Measurements from ENCODE around the gene TRIM33.
"Not testable (repeated sequence)": the region's sequence is repeated elsewhere in the genome, so short reads cannot be mapped to it uniquely, and the experiment has no call there.

Gene TRIM33

DNA sequence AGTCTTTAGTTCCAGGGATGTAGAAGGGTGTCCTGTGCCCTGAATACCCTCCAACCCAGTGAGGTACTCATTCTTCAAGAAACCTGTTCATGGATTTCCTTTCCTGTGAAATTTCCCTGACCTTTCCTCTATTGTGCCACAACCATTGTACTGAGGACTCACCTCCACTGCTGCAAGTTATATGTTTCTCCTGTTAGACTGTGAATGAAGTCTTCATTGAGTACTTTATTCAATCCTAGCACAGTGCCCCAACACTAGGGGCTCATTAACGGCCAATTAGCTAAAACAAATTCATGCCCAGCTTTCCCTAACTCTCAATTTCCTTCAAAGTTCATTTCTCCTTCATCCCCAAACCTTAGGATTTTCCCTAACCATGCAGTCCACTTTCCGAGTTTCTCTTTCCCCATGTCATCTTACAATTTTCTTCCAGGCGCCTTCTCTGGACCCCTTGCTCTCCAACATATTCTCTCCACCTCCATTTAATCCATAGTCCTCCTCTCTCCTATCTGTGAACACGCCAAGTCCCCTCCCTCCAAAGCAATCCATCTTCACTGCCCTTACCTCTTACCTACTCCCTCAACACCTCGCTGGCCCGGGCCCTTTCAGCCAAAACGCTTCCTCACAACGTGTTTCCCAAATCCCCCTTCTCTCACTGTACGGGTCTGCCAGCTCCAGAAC lies 1.3 kb downstream of the TRIM33 start:
- DNase-seq: no peak

DNA sequence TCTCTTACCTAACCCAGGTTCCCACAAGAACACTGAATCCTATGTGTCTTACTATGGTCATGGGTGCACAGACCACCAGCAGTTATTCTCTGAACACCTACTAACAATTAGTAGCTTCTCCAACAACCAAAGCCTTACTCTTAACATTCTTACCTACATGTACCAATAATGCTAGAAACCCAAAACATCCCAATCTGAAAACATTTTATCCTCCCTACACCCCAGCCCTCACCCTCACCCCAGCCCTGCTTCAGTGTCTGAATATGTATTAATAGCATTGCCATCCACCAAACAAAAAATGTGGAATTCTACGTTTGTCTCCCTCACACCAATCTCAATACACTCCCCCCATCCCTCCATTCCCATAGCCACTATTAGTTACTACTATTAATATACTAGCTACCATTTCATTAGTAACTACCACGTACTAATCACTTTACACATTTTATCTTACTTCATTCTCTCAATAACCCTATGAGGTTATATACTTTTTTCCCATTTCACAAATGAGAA lies 2.6 kb downstream of the TRIM33 start:
- no peak for DNase-seq

DNA sequence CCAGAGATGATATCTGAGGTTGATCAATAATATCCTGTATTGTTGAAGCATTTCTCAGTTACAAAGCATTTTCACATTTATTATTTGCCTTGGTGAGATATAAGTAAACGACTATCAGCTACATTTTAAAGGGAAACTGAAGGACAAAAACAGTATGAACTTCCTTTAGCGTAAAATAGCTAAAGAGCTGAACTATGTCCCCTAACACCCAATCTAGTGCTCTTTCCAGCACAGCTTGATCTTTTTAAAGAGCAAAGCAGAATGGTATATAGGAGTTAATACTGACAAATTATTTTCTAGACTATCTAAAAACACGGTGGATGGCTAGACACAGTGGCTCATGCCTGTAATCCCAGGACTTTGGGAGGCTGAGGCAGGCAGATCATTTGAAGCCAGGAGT lies 3.5 kb downstream of the TRIM33 start:
- DNase-seq: no peak

DNA sequence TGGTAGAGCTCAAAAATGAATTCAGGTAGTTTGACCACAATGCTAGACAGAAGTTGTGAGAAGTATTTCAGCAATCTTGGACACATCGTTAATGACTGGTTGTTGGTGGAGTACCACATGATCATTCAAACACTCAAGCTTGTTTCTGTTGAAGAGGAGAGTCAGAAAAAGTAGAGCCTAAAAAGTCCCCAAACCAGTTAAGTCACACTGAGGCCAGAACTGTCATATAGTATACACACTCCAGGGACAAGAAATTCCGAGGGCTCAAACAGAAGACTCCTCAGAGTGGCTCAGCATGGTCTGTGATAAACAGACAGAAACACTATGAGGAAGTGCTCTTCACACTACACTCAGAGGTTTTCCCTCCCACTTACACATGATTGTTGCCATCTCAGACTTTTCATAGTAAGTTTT lies 5.8 kb downstream of the TRIM33 start:
- DNase-seq: no peak

DNA sequence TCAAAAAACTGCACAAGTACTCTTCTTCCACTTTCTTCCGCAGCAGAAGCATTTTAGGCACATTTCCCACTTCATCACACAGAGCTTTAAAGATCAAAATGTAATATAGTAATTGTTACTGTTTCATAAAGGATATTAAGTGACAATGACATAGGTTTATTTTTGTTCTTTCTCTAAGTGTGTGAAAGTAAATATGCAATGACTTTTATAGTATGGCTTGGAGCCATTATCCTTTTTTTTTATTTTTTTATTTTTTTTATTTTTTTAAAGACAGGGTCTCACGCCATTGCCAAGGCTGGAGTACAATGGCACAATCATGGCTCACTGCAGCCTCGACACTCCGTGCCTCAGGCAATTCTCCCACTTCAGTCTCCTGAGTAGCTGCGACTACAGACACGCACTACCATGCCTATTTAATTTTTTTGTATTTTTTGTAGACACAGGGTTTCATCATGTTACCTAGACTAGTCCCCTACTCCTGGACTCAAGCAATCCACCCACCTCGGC lies 7.0 kb downstream of the TRIM33 start:
- DNase-seq: no peak

DNA sequence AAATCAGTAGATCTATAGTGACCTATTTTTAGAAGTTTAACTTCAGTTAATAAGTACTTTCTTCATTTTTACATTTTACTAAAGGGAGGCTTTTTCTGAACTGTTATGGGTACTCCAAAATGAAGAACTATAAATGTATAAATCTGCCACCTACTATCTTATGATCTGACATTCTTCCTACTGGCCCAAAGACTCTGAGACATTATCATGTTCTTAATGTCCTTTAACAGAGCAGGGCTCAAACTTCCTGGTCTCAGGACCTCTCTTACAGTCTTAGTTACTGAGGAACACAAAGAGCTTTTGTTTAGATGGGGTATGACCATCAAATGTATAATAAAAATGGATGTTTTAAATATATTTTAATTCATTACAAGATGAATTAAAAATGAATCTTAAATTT lies 8.9 kb downstream of the TRIM33 start:
- no peak for DNase-seq

DNA sequence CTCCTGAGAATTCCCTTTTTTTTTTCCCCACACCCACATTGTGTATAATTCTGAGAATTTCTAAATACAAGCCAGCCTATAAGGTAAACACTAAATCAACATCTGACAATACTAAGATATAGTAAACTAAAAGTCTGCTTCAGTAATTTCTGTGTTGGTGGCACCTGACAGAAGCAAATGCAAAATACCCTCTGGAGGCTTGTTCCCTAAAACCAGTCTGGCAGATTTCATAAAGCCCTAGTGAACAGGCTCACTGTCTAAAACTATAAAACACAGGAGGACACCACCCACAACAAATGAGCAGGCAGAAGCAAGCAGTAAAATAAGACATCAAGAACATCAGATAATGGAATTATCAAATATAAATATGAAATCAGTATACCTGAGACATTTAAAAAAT lies 11.5 kb downstream of the TRIM33 start:
- no peak for DNase-seq

DNA sequence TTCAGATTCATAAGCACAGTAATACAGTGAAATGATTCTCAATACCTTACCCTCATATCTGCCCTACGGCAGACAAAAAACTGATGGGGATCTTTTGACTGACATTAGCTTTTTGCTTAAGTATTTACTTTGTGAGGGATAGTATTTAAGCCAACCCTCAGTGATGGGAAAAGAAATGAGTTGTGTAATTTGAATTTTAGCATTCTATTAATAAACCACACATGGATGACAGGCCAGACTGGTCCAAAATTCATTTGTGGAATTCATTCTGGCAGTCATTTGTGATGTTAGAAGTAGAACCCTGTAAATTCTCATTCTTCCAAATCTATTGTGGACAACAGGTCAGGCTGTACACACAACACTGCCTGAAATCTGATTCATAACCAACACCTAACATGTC lies 14.9 kb downstream of the TRIM33 start:
- DNase-seq: no peak

DNA sequence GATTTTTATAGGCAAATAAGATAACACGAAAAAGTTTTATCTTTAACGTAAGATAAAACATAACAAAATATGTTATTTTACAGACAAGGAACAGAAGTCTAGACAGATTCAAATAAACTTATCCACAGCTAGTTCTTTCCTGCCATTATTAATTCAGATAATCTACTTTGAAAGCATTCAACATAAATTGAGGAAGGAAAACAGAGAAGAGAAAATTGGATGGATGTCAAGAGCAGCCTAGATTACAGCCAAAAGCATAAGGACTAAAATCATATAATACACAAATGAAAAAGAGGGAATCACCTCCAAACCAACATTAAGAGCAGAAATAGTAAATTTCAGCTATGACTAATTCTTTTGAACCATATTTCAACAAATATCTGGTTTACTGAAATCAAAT lies 15.5 kb downstream of the TRIM33 start:
- no peak for DNase-seq

DNA sequence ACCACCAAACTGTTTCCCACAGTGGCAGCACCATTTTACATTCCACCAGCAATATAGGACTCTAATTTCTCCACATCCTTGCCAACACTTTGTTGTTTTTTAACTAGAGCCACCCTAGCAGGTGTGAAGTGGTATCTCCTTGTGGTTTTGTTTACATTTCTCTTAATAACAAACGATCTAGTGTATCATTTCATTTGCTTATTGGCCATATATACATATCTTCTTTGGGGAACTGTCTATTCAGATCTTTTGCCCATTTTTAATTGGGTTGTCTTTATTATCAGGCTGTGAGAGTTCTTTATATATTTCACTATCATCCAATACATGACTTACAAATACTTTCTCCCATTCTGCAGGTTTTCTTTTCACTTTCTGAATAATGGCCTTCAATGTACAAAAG lies 18.0 kb downstream of the TRIM33 start:
- DNase-seq: no peak

DNA sequence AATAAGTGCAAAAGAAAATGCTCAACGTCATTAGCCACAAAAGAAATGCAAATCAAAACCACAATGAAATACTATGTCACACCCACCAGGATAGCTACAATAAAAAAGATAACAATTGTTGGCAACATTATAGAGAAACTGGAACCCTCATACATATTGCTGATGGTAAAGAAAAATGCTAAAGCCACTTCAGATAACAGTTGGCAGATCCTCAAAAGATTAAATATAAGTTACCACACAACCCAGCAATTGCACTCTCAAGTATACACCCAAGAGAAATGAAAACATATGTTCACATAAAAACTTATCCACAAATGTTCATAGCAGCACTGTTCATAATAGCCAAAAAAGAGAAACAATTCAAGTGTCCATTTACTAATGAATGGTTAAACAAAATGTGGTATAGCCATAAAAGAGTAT lies 20.7 kb downstream of the TRIM33 start:
- DNase-seq: no peak

DNA sequence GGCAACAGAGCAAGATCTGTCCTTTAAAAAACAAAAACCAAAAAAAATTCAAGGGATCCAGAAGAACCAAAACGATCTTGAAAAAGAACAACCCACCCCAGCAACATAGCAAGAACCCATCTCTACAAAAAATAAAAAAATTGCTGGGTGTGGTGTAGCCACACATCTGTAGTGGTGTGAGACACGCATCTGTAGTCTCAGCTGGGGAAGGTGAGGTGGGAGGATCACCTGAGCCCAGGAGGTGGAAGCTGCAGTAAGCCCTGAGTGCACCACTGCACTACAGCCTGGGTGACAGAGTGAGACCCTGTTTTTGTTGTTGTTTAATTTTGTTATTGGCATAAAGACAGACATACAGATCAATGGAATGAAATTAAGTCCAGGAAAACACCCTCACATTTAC lies 22.3 kb downstream of the TRIM33 start:
- no peak for DNase-seq

DNA sequence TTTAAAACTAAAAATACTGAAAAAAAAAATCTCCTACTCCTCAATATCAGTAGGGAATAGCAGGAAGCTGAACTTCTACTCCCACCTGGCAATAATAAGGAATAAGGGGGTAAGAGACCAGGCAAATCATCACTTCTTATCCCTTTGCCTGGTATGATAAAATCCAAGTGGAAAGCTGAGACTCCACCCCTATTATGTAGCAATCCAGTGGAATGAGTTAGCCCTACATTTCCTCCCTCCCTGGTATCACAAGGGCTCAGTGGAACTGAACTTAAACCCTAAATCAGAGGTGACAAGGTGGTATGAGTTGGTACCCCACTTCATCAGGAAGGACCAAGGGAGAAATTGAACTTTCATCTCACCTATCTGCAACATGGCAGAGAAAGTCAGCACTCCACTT lies 25.7 kb downstream of the TRIM33 start:
- DNase-seq: no peak

DNA sequence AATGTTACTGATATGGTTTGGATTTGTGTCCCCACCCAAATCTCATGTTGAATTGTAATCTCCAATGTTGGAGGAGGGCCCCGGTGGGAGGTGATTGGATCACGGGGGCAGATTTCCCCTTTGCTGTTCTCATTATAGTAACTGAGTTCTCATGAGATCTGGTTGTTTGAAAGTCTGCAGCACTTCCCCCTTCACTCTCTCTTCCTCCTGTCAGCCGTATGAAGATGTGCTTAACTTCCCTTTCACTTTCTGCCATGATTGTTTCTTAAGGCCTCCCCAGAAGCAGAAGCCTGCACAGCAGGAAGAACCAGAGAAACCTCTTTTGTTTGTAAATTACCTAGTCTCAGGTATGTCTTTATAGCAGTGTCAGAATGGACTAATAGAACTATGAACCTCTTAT lies 28.4 kb downstream of the TRIM33 start:
- DNase-seq: no peak

DNA sequence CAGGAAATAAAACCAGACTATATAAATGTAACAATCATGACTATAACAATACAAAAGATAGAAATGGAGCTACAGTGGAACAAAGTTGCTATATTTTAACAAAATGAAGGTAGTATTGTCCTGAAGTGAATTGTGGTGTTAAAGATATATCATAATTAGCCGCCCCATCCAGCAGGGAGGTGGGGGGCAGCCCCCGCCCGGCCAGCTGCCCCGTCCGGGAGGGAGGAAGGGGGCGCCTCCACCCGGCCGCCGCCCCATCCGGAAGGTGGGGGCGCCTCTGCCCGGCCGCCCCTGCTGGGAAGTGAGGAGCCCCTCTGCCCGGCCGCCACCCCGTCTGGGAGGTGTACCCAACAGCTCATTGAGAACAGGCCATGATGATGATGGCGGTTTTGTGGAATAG lies 31.4 kb downstream of the TRIM33 start:
- not testable (repeated sequence) for DNase-seq

DNA sequence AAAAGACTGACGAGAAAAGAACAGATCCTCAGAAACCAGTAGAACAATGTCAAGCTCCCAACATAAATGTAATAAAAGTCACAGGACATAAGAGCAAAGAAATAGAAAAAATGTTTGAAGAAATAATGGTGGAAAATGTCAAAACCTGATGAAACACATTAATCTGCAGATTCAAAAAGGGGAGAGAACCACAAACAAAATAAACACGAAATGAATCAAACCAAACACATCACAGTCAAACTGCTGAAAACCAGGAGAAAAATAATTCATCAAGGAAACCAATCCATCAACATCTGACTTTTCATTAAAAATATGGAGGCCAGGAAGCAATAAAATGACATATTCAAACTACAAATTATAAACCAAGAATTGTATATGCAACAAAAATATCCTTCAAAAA lies 31.9 kb downstream of the TRIM33 start:
- no peak for DNase-seq

DNA sequence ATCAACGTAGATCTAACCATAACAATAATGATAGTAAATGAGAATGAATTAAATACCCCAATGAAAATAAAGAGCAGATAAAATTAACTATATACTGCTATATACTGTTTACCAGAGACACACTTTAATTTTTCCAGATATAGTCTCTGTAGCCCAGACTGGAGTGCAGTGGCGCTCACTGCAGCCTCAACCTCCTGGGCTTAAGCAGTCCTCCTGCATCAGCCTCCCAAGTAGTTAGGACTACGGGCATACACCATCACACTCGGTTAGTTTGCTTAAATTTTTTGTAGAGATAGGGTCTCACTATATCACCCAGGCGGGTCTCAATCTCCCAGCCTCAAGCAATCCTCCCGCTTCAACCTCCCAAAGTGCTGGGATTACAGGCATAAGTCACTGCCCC lies 37.2 kb downstream of the TRIM33 start:
- no peak for DNase-seq

DNA sequence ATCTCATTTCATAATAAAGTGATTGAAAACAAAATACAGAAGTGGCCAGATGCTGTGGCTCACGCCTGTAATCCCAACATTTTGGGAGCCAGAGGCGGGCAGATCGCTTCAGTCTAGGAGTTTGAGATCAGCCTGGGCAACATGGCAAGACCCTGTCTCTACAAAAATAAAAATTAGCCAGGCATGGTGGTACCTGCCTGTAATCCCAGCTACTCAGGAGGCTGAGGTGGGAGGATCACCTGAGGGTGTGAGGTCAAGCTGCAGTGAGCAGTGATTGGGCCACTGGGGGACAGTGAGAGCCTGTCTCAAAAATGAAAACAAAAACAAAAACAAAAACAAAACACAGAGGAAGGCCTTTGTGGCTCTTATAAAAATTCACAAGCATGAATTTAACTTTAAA lies 38.6 kb downstream of the TRIM33 start:
- DNase-seq: no peak

DNA sequence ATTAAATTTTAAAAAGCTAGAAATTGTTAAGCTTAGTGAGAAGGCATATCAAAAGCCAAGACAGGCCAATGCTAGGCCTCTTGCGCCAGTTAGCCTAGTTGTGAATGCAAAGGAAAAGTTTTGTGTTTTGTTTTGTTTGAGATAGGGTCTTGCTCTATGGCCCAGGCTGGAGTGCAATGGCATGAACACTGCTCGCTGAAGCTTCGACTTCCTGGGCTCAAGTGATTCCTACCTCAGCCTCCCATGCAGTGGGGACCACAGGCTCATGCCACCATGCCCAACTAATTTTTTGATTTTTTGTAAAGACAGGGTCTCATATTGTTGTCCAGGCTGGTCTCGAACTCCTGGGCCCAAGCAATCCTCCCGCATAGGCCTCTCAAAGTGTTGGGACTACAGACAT lies 40.3 kb downstream of the TRIM33 start:
- DNase-seq: no peak

DNA sequence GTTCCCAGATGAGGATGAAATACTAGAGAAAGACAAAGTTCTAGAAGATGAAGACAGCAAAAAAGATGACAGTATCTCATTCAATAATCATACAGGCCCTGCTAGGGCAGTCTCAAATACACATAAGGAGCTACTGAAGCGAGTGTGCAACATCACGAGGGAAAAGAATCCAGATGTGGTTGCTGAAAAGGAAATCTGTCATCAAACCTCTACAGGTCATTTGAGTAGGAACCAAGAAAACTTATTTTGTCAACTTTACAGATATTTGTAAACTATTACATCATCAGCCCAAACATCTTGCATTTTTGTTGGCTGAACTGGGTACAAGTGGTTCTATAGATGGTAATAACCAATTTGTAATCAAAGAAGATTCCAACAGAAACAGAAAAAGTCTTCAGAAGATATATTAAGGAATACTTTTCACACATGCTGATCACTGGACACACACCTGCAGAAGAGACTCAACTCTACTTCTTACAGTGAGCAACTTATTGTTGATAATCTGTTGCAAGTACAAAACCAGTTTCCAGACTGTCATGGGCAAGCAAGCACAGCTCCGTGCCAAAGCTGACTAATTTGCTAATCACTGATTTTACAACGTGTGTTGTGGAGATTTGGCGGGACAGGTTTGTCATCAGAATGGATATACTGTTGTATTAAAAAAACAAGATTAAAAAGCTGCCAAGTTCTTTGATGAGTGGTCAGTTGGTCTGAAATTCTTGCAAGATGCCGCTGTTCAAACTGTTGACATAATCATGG lies 42.1 kb downstream of the TRIM33 start:
- DNase-seq: no peak

DNA sequence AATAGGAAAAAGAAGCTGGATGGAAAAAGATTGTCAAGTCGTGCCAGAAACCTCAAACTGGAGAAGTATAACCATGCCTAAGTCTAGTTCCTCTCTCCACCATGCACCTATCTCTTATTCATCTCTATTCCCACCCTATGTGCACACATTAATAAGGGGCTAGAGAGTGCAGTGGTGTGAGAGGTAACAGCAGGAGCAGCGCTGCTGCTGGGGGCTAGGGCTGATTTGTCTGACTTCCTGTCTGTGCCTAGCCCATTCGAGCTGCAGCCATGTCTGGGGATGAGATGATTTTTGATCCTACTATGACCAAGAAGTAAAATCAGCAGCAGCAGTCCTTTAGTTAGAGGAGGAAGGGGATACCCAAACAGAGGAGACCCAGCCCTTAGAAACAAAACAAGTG lies 43.0 kb downstream of the TRIM33 start:
- no peak for DNase-seq

DNA sequence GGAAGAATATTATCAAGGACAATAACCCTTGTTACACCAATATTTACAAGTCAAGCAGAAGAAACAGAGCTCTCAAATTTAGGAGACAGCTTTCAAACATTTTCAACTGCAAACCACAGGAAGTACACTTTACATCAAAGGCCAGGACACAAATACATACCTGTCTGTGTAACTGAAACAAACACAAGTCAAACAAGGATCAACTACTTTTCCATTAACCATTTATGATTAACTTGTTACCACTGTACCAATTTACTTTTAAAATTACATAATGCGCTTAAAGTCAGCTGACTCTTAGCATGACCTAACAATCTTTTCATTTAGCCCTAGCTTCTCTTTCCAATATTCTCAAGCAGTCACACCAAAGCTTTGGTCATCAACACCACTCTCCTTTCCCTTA lies 43.5 kb downstream of the TRIM33 start:
- no peak for DNase-seq

DNA sequence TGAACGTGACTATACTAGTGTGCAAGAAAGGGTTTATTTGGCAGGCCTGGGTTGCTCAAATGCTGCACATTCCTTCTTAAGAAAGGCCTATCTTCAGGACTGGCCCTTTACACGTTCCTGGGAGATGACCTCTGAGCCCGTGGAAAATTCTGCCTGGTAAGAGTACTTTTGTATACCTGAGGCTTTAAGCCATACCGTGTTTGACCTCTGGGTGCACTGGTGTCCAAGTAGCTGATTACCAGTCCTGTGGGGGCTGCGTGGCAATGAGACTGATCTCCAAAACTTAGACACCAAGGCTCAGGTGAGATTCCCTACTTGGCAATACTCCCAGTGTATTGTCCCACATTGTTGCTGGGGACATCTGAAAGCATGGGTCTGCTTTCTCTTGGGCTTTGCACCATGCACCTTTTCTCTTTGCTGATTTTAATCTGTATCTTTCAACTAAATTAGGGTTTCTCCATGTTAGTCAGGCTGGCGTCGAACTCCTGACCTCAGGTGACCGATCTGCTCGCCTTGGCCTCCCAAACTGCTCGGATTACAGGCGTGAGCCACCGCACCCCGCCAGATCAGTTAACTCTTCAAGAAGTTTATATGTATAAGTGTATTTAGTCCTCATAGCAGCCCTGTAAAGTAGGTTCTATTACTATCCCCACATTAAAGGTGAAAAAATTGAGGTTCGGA lies 44.5 kb downstream of the TRIM33 start:
- no peak for DNase-seq

DNA sequence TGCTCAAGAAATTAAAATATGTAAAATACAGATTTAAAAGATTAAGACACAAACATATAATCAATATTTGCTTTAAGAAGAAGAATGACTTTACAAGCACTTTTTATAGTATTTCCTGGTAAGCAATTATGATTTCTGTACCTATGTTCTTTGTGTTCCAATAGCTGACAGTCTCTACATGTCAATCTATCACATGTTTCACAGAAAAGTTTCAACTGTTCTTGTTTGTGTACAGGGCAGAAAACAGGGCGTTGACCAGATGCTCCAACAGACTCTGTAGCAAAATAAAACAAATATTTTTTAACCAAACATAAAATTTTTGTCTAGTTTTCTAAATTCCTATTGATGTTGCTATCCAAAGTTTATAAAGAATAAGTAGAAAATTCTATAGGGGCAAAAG lies 48.0 kb downstream of the TRIM33 start:
- no peak for DNase-seq
